Adipose tissue (tissue), 3 donors: ENCODE data around the gene LIN7C. TPM values are rescaled to one million over a fixed set of nuclear protein-coding genes. Genes with fewer than 3 reads are reported as not detected.
"Not testable (repeated sequence)": the region's sequence is repeated elsewhere in the genome, so short reads cannot be mapped to it uniquely, and the experiment has no call there.

Experiments used
- H3K27ac ChIP-seq: one replicate; pipeline ENCODE4 v1.5.1; 2013; ENCODE audit warnings: low read depth, low read length
- WGBS, 3 donors: extraction: QIAGEN DNeasy Blood & Tissue Kit; methylation state at CpG; one replicate each; pipeline ENCODE4 v1.1.7; 2013; 5-methylcytosine and 5-hydroxymethylcytosine counted together
- polyA plus RNA-seq, 3 donors: library from polyadenylated mRNA; stranded (reverse); fragments of 200-250 nt; gene quantifications; one replicate each; pipeline ENCODE4 v1.2.3, GENCODE V29; 2013
- donor health status: healthy with polysubstance abuse.
- donor health status: Bipolar disorder and iron deficiency.
- donor health status: healthy.

LIN7C gene
- polyA plus RNA-seq = 10 to 100 TPM in 1 of 3 donors, 1 to 10 TPM in 2; 3.7 to 10.1 (median 5.2) TPM

GRCh38 chr11:27506200-27507182, at the start of gene LIN7C:
Gene LIN7C, minus strand, starts transcription at chr11:27506769. Its CDS starts 17 bp downstream, at chr11:27506752.
- WGBS, 3 donors = 0 to 1% (median 0%) methylated on average over 59 to 60 of the region's 60 CpGs

GRCh38 chr11:27555264-27555663, 48.7 kb upstream of the LIN7C start:
- H3K27ac ChIP-seq = no peak overlapping the region
- 85 to 100% (median 88%) methylated on average over 1 of the region's 1 CpG for WGBS, 3 donors

More at GRCh38 chr11:27506200-27507182, at the start of gene LIN7C:
- peak within 1 kb of the TSS; percentile 48 for H3K27ac ChIP-seq

- 89 to 96% (median 91%) methylated on average over 3 of the region's 3 CpGs for WGBS, 3 donors
- H3K27ac ChIP-seq = no peak overlapping the region
Observed at GRCh38 chr11:27553186-27553585, 46.6 kb upstream of the LIN7C start.

GRCh38 chr11:27552341-27552740, 45.8 kb upstream of the LIN7C start:
- no peak overlapping the region for H3K27ac ChIP-seq
- WGBS, 3 donors = 83 to 91% (median 87%) methylated on average over 2 of the region's 2 CpGs

GRCh38 chr11:27551127-27551526, 44.6 kb upstream of the LIN7C start:
- H3K27ac ChIP-seq = no peak overlapping the region

- H3K27ac ChIP-seq = no peak overlapping the region
Observed at GRCh38 chr11:27545946-27546345, 39.4 kb upstream of the LIN7C start.

- no peak overlapping the region for H3K27ac ChIP-seq
- WGBS, 3 donors = 92 to 95% (median 95%) methylated on average over 3 of the region's 3 CpGs
Observed at GRCh38 chr11:27545035-27545434, 38.5 kb upstream of the LIN7C start.

GRCh38 chr11:27541790-27542189, 35.2 kb upstream of the LIN7C start:
- no peak overlapping the region for H3K27ac ChIP-seq
- 77 to 99% (median 98%) methylated on average over 2 of the region's 2 CpGs for WGBS, 3 donors

- no peak overlapping the region for H3K27ac ChIP-seq
Observed at GRCh38 chr11:27540051-27540450, 33.5 kb upstream of the LIN7C start.

GRCh38 chr11:27535103-27535502, 28.5 kb upstream of the LIN7C start:
- H3K27ac ChIP-seq = no peak overlapping the region
- WGBS, 3 donors = 94 to 98% (median 97%) methylated on average over 2 of the region's 2 CpGs

- WGBS, 3 donors = 70 to 75% (median 73%) methylated on average over 4 of the region's 4 CpGs
Observed at GRCh38 chr11:27532652-27533325, 26.2 kb upstream of the LIN7C start.

GRCh38 chr11:27528712-27529111, 22.1 kb upstream of the LIN7C start:
- no peak overlapping the region for H3K27ac ChIP-seq

More at GRCh38 chr11:27532652-27533325, 26.2 kb upstream of the LIN7C start:
- no peak overlapping the region for H3K27ac ChIP-seq

- no peak overlapping the region for H3K27ac ChIP-seq
- 85 to 96% (median 89%) methylated on average over 2 of the region's 2 CpGs for WGBS, 3 donors
Observed at GRCh38 chr11:27526535-27526934, 20.0 kb upstream of the LIN7C start.

GRCh38 chr11:27525824-27526516, 19.4 kb upstream of the LIN7C start:
- 63 to 85% (median 84%) methylated on average over 4 of the region's 4 CpGs for WGBS, 3 donors
- no peak overlapping the region for H3K27ac ChIP-seq

GRCh38 chr11:27524155-27524554, 17.6 kb upstream of the LIN7C start:
- 77 to 84% (median 80%) methylated on average over 5 of the region's 5 CpGs for WGBS, 3 donors
- H3K27ac ChIP-seq = no peak overlapping the region

- 83 to 92% (median 84%) methylated on average over 3 of the region's 3 CpGs for WGBS, 3 donors
- H3K27ac ChIP-seq = no peak overlapping the region
Observed at GRCh38 chr11:27520226-27520625, 13.7 kb upstream of the LIN7C start.

GRCh38 chr11:27518518-27518917, 11.9 kb upstream of the LIN7C start:
- 76 to 87% (median 78%) methylated on average over 2 of the region's 2 CpGs for WGBS, 3 donors
- H3K27ac ChIP-seq = no peak overlapping the region

- H3K27ac ChIP-seq = not testable (repeated sequence)
- WGBS, 3 donors = 86 to 95% (median 89%) methylated on average over 1 of the region's 1 CpG
Observed at GRCh38 chr11:27517490-27517889, 10.9 kb upstream of the LIN7C start.

GRCh38 chr11:27514558-27514957, 8.0 kb upstream of the LIN7C start:
- no peak overlapping the region for H3K27ac ChIP-seq
- 67 to 72% (median 67%) methylated on average over 4 of the region's 4 CpGs for WGBS, 3 donors
